ENCODE results near the gene ASTN2.

DNA sequence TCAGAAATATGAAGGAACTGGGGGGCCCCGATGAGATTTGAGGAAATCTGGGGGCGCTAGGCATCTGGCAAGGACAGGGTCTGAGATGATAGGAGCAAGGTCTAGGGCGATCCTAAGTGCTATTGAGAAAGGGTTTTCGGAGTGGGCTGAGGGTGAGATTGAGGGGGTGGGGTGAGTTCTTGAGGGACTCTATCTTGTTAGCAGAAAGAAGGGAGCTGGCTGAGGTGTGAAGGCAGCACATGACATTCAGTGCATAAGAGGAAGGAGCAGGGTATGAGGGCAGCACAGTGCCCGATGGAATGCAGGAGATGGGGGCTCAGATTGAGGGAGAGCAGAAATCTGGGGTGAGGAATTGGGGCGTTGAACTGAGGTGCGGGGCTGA is 727.1 kb downstream of the ASTN2 start:
- TF ChIP-seq, protein P1, sequence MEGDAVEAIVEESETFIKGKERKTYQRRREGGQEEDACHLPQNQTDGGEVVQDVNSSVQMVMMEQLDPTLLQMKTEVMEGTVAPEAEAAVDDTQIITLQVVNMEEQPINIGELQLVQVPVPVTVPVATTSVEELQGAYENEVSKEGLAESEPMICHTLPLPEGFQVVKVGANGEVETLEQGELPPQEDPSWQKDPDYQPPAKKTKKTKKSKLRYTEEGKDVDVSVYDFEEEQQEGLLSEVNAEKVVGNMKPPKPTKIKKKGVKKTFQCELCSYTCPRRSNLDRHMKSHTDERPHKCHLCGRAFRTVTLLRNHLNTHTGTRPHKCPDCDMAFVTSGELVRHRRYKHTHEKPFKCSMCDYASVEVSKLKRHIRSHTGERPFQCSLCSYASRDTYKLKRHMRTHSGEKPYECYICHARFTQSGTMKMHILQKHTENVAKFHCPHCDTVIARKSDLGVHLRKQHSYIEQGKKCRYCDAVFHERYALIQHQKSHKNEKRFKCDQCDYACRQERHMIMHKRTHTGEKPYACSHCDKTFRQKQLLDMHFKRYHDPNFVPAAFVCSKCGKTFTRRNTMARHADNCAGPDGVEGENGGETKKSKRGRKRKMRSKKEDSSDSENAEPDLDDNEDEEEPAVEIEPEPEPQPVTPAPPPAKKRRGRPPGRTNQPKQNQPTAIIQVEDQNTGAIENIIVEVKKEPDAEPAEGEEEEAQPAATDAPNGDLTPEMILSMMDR (conservative IDR thresholded peaks at IDR 0.05; ENCODE audit: low read depth in 2 of 2) = no peak
- TF ChIP-seq, protein P2, sequence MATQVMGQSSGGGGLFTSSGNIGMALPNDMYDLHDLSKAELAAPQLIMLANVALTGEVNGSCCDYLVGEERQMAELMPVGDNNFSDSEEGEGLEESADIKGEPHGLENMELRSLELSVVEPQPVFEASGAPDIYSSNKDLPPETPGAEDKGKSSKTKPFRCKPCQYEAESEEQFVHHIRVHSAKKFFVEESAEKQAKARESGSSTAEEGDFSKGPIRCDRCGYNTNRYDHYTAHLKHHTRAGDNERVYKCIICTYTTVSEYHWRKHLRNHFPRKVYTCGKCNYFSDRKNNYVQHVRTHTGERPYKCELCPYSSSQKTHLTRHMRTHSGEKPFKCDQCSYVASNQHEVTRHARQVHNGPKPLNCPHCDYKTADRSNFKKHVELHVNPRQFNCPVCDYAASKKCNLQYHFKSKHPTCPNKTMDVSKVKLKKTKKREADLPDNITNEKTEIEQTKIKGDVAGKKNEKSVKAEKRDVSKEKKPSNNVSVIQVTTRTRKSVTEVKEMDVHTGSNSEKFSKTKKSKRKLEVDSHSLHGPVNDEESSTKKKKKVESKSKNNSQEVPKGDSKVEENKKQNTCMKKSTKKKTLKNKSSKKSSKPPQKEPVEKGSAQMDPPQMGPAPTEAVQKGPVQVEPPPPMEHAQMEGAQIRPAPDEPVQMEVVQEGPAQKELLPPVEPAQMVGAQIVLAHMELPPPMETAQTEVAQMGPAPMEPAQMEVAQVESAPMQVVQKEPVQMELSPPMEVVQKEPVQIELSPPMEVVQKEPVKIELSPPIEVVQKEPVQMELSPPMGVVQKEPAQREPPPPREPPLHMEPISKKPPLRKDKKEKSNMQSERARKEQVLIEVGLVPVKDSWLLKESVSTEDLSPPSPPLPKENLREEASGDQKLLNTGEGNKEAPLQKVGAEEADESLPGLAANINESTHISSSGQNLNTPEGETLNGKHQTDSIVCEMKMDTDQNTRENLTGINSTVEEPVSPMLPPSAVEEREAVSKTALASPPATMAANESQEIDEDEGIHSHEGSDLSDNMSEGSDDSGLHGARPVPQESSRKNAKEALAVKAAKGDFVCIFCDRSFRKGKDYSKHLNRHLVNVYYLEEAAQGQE (IDR thresholded peaks at IDR 0.05; ENCODE audit: unreplicated experiment) = no peak
- no peak for TF ChIP-seq POLR2AphosphoS5 (IDR thresholded peaks at IDR 0.05; ENCODE audit: low read depth)
- TF ChIP-seq JUNB (IDR thresholded peaks at IDR 0.05; ENCODE audit: unreplicated experiment) = no peak
- TF ChIP-seq EZH2 (IDR thresholded peaks at IDR 0.05; ENCODE audit: low read depth, unreplicated experiment) = no peak
- no peak for TF ChIP-seq CREB1 (CRISPR knock-in tag; IDR thresholded peaks at IDR 0.05; ENCODE audit: low read depth)

All from GM23338 (cell line).